ENCODE data around the gene CELF2.
A peak's percentile ranks its signal among the peaks of the same experiment; 100 is the strongest.
"Not testable (repeated sequence)": the region's sequence is repeated elsewhere in the genome, so short reads cannot be mapped to it uniquely, and the experiment has no call there.

Gene CELF2

GRCh38 chr10:11176746-11177145 is 159.1 kb downstream of the CELF2 start:
- DNase-seq (ENCODE audit: low spot score): peak; percentile 87

- no peak for DNase-seq (ENCODE audit: low spot score)
Observed at GRCh38 chr10:11177381-11177780, 159.7 kb downstream of the CELF2 start.

GRCh38 chr10:11177926-11178471 is 160.3 kb downstream of the CELF2 start:
- no peak for DNase-seq (ENCODE audit: low spot score)

- peak; percentile 91 for DNase-seq (ENCODE audit: low spot score)
Observed at GRCh38 chr10:11178606-11179515, 161.2 kb downstream of the CELF2 start.

- no peak for DNase-seq (ENCODE audit: low spot score)
Observed at GRCh38 chr10:11179516-11180105, 161.9 kb downstream of the CELF2 start.

GRCh38 chr10:11180228-11180627 is 162.6 kb downstream of the CELF2 start:
- DNase-seq (ENCODE audit: low spot score): peak; percentile 81

- no peak for DNase-seq (ENCODE audit: low spot score)
Observed at GRCh38 chr10:11181978-11182377, 164.3 kb downstream of the CELF2 start.

- peak; percentile 82 for DNase-seq (ENCODE audit: low spot score)
Observed at GRCh38 chr10:11183015-11183414, 165.3 kb downstream of the CELF2 start.

GRCh38 chr10:11184093-11184492 is 166.4 kb downstream of the CELF2 start:
- DNase-seq (ENCODE audit: low spot score): no peak

- not testable (repeated sequence) for DNase-seq (ENCODE audit: low spot score)
Observed at GRCh38 chr10:11185128-11185665, 167.5 kb downstream of the CELF2 start.

GRCh38 chr10:11186374-11186773 is 168.7 kb downstream of the CELF2 start:
- DNase-seq (ENCODE audit: low spot score): no peak

GRCh38 chr10:11189582-11190376 is 172.1 kb downstream of the CELF2 start:
- DNase-seq (ENCODE audit: low spot score): no peak

GRCh38 chr10:11191190-11191589 is 173.5 kb downstream of the CELF2 start:
- DNase-seq (ENCODE audit: low spot score): no peak

GRCh38 chr10:11191678-11192077 is 174.0 kb downstream of the CELF2 start:
- DNase-seq (ENCODE audit: low spot score): no peak

GRCh38 chr10:11192304-11193000 is 174.8 kb downstream of the CELF2 start:
- DNase-seq (ENCODE audit: low spot score): no peak

GRCh38 chr10:11193001-11193551 is 175.4 kb downstream of the CELF2 start:
- no peak for DNase-seq (ENCODE audit: low spot score)

- DNase-seq (ENCODE audit: low spot score): no peak
Observed at GRCh38 chr10:11194859-11195586, 177.4 kb downstream of the CELF2 start.

- DNase-seq (ENCODE audit: low spot score): no peak
Observed at GRCh38 chr10:11195623-11196022, 178.0 kb downstream of the CELF2 start.

- DNase-seq (ENCODE audit: low spot score): no peak
Observed at GRCh38 chr10:11197266-11197712, 179.6 kb downstream of the CELF2 start.

GRCh38 chr10:11197878-11198277 is 180.2 kb downstream of the CELF2 start:
- DNase-seq (ENCODE audit: low spot score): no peak

All from CD4-positive, alpha-beta T cell treated with Interleukin-15 for 4 hours (primary cell).